K562 (cell line): ENCODE data around the gene KCTD3. TPM values are rescaled to one million over a fixed set of nuclear protein-coding genes. Genes with fewer than 3 reads are reported as not detected.

Source experiments
- CAMTA2 ChIP-seq: fragments of 250-450 bp; sonication (Bioruptor Pico); conservative IDR thresholded peaks from 2 replicates; pipeline ENCODE4 v1.5.1; 2022
- EP400 ChIP-seq: fragments of 450-650 bp; IDR thresholded peaks from 2 replicates; pipeline ENCODE4 v1.6.1; 2017; ENCODE audit warnings: antibody characterized with exemption, mild to moderate bottlenecking, moderate library complexity
- ETV6 ChIP-seq, 3 experiments: fragments of 150-350 bp in 1 of 3; sonication (generic) in 1 of 3; formaldehyde crosslinking in 1 of 3; IDR thresholded peaks; 2 replicates each; pipeline versions ENCODE4 v1.6.1 to v1.8.0; 2014 to 2022; ENCODE audit warnings: borderline replicate concordance in 2 of 3, low read depth in 2 of 3, antibody characterized with exemption in 1 of 3, low read length in 1 of 3, mild to moderate bottlenecking in 1 of 3, missing genetic modification reagents in 1 of 3
- NR2C2 ChIP-seq, 2 experiments: fragments of 200-800 bp in 1 of 2; sonication (Bioruptor generic) in 1 of 2; sonication (generic) in 1 of 2; formaldehyde crosslinking in 1 of 2; IDR thresholded peaks; 2 replicates each; pipeline versions ENCODE4 v1.6.1 to v1.8.0; 2016 to 2022; ENCODE audit warnings: mild to moderate bottlenecking in 1 of 2, missing compliant biosample characterization in 1 of 2, missing genetic modification characterization in 1 of 2, missing genetic modification reagents in 1 of 2
- NR3C1 ChIP-seq: sonication (generic); formaldehyde crosslinking; IDR thresholded peaks from 2 replicates; pipeline ENCODE4 v1.8.1; 2022; ENCODE audit warnings: missing genetic modification reagents
- PHTF2 ChIP-seq: fragments of 250-450 bp; sonication (Bioruptor Pico); IDR thresholded peaks from 2 replicates; pipeline ENCODE4 v1.5.0; 2021; ENCODE audit warnings: mild to moderate bottlenecking
- RERE ChIP-seq: sonication (generic); formaldehyde crosslinking; IDR thresholded peaks from 2 replicates; pipeline ENCODE4 v1.8.0; 2023; ENCODE audit warnings: missing genetic modification reagents, mild to moderate bottlenecking, borderline replicate concordance
- REST ChIP-seq, 2 experiments: fragments of 450-650 bp; formaldehyde crosslinking in 1 of 2; IDR thresholded peaks; 2 replicates each; pipeline versions ENCODE4 v1.4.0 to v1.6.1; 2014 to 2020; ENCODE audit warnings: mild to moderate bottlenecking in 2 of 2, borderline replicate concordance in 1 of 2, low read depth in 1 of 2
- TAF9B ChIP-seq: fragments of 450-650 bp; IDR thresholded peaks from 2 replicates; pipeline ENCODE4 v1.6.1; 2018; ENCODE audit warnings: mild to moderate bottlenecking; ENCODE audit not compliant: partially characterized antibody
- ZNF217 ChIP-seq: sonication (generic); formaldehyde crosslinking; IDR thresholded peaks from 2 replicates; pipeline ENCODE4 v1.8.0; 2022; ENCODE audit warnings: mild to moderate bottlenecking, missing genetic modification reagents
- ZNF282 ChIP-seq: sonication (generic); formaldehyde crosslinking; IDR thresholded peaks from 2 replicates; pipeline ENCODE4 v1.8.1; 2023; ENCODE audit warnings: missing genetic modification reagents
- polyA plus RNA-seq, 8 experiments: library from polyadenylated mRNA; depleted of rRNA in 4 of 8; stranded (reverse) in 5 of 8; unstranded in 3 of 8; fragments of >200 nt; fragmentation: Nextera tagmentation in 2 of 8; fragmentation: Illumina TruSeq in 1 of 8; extraction: Ambion mirVana in 2 of 8; extraction: Trizol in 1 of 8; gene quantifications; 2 replicates each; pipeline versions ENCODE4 v1.2.1 to v1.2.3, GENCODE V29; 2011 to 2014; ENCODE audit warnings: inconsistent platforms in 1 of 8, missing spikeins in 1 of 8
- total RNA-seq, 7 experiments: library from RNA; depleted of rRNA in 6 of 7; stranded (reverse); fragments of >200 nt in 6 of 7; fragmentation: Illumina TruSeq in 2 of 7; extraction: Trizol in 2 of 7; gene quantifications; 2 replicates each; pipeline versions ENCODE4 v1.2.1 to v1.2.3, GENCODE V29; 2011 to 2021; ENCODE audit warnings: low replicate concordance in 1 of 7

KCTD3 gene
- total and polyA plus RNA-seq, 9 of the 15 experiments (the other 6 are each of a cell fraction or from before 2014, with no cell fraction given) = 12.8 to 77.1 (median 44.3) TPM

GRCh38 chr1:215567491-215568298 lies 591 bp downstream of the KCTD3 start (continued):
- TF ChIP-seq REST (IDR thresholded peaks at IDR 0.05; ENCODE audit: borderline replicate concordance) (no peak), REST (CRISPR knock-in tag; IDR thresholded peaks at IDR 0.05; ENCODE audit: low read depth) (0 out of 2 replicates have a peak, but pooled peaks have one; percentile 74), ZNF282 (CRISPR knock-in tag) (0 out of 2 replicates have a peak, but pooled peaks have one; percentile 68), ETV6 (IDR thresholded peaks at IDR 0.05; ENCODE audit: borderline replicate concordance in 1 of 2, low read depth in 2 of 2, low read length in 1 of 2) (no peak), ETV6 (CRISPR knock-in tag; IDR thresholded peaks at IDR 0.05; ENCODE audit: borderline replicate concordance) (0 out of 2 replicates have a peak, but pooled peaks have one; percentile 2), ZNF217 (CRISPR knock-in tag) (no peak), EP400 (peak; percentile 20), CAMTA2 (no peak), NR2C2 (CRISPR knock-in tag; IDR thresholded peaks at IDR 0.05) (no peak), NR2C2 (tag; IDR thresholded peaks at IDR 0.05) (peak; percentile 72), TAF9B (peak; percentile 20), PHTF2 (no peak), RERE (0 out of 2 replicates have a peak, but pooled peaks have one; percentile 23), NR3C1 (CRISPR knock-in tag) (peak; percentile 77; the same call in 1 of the 2 replicates)
